Activated T-cell treated with anti-CD3 and anti-CD28 coated beads for 1 hour (primary cell): ENCODE data around the gene PRR22.

Experiments
- DNase-seq: peaks from one replicate; pipeline ENCODE4 v3.0.0-alpha.2; 2020; ENCODE audit warnings: low read depth

The PRR22 gene

DNA sequence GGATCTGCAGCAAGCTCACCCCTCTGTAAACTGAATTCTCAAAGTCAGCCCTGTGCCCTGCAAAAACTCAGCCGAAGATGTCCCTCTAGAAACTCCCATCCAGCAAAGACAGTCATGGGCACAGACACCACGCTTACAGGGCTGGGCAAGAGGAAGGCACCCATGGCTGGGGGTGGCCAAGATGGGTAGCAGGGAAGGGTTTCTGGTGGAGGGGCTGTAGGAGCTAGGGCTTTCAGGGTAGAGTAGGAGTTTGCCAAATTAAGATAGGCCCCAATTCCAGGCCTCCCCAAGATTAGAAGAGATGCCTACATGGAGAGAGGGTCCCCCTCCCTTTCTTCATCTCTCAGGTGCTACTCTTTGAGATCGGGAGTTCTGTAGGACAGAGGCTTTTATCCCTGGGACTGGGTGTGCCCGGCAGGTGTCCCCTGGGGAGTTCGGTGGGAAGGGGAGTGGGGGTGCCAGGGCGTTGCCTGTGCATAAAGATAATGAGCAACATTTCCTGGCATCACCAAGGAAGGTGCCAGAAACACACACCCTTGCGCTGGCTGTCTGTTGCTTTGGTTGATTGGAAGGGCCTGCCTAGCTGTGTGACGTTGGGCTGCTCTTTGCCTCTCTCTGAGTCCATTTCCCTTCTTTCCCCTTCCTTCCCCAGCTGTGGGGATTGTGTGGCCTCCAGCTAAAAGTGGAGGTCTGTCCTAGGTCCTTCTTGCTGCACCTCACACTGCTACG is 29.7 kb upstream of the PRR22 start:
- no peak for DNase-seq

DNA sequence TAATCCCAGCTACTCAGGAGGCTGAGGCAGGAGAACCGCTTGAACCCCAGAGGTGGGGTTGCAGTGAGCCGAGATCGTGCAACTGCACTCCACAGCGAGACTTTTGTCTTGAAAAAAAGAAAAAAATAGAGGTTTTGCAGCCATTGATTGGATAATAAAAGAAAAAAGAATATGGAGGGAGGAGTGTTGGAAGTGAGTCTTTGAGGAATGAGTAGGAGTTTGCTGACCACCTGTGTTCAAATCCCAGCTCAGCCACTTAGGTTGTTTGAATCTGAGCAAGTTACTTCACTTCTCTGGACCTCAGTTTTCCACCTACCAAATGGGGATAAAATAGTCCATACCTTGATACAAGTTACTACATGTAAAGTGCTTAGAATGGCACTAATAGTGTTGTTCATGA is 26.6 kb upstream of the PRR22 start:
- no peak for DNase-seq

DNA sequence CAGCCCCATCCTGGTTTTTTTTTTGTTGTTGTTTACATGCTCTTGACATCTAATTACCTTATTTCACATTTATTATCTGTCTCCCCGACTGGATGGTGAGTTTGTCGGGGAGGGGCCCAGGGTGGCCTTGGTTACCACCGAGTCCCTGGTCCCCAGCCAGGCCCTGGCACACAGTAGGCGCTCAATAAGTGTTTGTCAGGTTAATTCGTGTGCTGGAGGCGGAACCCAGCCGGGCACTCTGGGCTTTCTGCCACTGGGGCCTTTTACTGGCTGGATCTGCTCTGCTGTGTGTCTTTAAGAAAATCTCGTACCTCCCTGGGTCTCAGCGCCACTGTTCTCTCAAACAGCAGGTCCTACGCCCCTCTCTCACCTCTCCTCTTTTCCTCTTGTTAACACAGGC is 24.9 kb upstream of the PRR22 start:
- no peak for DNase-seq

DNA sequence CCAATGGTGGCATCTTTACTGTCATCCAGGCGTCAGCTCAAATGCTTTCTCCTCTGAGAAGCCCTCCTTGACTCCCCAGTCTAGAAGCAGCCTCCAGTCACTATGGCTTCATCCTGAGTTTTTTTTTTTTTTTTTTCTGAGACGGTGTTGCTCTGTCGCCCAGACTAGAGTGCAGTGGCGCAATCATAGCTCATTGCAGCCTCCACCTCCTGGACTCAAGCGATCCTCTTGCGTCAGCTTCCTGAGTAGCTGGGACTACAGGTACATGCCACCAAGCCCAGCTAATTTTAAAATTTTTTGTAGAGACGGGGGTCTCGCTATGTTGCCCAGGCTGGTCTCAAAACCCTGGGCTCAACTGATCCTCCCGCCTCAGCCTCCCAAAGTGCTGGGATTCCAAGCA is 24.5 kb upstream of the PRR22 start:
- no peak for DNase-seq

DNA sequence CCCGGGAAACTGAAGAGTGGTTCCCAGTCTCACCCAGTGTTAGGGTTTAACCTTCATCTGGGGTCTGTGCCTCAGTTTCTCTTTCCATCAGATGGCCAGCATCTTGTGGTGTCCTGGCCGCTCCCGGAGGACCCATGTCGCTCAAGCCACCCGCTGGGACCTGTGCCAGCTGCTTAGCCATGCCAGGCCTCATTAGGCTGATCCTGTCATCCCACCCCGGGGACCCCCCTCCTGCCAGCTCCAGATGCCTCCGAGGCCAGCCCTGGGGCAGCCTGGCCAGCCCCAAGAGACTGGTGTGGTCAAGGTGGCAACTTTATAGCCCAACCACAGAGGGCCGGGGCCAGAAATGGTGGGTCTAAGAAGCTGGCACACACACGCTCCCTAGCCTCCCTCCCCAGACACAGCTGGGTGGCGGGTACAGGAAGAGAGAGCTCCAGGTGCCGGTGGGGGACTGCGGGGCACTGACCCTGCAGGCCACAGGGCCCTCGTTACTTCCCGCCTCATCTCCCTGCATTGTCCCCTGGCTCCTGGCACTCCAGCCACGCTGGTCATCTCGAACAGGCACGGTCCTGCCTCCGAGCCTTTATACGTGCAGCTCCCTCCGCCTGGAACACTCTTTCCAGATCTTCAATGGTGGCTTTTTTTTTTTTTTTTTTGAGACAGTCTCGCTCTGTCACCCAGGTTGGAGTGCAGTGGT is 23.7 kb upstream of the PRR22 start:
- no peak for DNase-seq

DNA sequence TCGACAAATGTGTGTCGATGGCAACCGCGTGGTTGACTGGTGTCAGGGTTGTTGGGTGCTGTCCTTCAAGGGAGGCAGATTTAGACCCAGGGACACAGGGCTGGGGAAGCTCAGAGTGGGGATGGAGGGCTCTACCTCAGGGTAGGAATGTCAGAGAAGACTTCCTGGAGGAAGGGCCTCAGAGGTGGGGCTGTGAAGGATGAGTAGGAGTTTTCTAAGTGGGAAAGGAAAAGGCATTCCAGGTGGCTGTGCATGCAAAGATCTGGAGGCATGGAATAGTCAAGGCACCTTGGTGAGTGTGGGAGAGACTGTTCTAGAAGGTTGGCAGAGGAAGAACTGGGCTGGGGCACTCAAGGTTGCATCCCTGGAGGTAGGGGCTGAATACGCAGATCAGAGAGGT is 22.4 kb upstream of the PRR22 start:
- no peak for DNase-seq

DNA sequence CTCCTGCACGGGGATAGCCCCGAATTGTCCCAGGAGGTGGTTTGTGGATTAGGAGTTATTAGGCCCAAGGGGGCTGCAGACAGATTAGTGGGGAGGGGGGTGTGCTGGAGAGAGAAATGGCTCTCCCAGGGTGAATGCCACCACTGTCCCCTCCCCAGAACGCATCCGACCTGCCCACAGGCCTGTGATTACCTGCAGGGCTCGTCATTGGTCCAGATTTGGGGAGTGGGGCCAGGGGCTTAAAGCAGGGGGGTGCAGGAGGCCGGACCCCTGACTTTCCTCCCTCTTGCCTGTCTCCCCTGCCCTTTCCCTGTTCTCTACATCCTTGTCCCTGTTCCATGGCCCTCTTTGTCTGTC is 21.6 kb upstream of the PRR22 start:
- DNase-seq: no peak

DNA sequence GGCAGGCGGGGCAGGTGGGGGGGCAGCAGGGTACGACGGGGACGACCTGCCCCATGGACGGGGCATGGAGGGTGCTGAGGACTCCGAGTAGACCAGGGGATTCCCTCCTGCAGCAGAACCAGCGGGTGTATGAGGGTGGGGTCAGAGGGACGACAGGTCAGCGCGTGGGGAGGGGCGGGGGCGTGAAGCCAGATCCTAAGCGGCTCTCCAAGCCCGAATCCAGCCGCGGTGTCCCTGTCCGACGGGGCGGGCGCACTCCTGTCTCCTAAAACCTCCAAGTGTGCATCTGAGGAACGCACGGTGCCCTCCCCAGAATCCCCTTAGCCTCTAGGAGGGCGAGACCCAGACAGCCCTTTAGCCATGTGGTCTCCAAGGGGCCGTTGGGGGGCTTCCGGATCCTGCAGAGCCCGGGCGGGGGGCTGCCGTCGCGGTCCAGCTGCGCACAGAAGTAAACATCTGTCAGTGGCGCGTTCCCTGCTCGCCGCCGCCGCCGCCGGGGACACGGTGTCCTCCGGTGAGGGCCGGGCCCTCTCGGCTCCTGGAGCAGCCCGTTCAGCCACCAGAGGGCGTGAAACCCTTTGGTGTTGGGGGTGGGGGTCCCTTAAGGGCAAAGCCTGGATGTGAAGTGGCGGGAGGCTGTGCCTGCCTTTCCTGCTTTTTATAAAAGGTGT is 21.1 kb upstream of the PRR22 start:
- peak; percentile 58 for DNase-seq

DNA sequence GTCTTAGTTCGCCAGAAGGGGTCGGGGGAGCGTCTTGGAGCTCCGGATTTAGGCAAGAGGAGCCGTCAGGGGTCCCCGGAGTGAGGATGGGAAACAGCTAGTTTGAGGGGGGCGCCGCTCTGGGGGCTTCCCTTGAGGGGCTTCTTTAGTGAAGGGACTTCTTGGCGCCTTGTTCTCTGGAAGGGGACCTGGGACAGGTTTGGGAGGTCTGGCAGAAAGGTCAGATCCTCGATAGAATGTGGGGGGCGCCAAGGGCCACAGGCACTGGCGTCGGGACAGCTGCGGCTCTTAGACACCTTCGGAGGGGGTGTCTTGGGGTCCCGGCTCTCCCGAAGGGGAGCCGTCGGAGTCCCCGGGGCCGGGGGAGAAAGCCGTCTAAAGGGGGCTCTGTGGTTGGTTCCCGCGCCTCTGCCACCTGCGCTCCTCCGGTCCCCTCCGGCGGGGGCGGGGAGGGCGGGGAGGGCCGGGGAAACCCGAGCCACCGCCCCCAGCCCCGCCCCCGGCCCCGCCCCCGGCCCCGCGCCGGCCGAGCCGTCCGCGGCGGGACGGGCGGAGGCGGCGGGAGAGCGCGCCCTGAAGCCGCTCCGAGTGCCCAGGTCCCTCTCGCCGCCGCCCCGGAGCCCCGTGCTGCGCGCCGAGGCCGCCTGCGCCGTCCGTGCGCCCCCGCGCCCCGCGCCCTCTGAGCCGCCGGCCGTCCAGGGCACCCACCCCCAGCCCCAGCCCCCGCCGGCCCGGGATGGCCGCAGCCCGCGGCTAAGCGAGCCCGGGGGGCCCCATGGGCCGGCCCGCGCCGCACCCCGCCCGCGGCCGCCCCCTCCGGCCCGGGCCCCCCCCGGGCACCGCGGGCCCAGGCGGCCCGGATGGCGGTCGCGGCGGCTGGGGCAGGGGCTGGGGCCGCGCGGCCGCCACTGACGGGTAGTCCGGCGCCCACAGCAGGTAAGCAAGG is 20.2 kb upstream of the PRR22 start, which contains the start of gene NRTN:
Gene NRTN (plus strand): TSS at position 552 of the 946 bp plus-strand sequence. CDS start 19,099 bp downstream, outside the sequence.
- DNase-seq: peak; percentile 40

DNA sequence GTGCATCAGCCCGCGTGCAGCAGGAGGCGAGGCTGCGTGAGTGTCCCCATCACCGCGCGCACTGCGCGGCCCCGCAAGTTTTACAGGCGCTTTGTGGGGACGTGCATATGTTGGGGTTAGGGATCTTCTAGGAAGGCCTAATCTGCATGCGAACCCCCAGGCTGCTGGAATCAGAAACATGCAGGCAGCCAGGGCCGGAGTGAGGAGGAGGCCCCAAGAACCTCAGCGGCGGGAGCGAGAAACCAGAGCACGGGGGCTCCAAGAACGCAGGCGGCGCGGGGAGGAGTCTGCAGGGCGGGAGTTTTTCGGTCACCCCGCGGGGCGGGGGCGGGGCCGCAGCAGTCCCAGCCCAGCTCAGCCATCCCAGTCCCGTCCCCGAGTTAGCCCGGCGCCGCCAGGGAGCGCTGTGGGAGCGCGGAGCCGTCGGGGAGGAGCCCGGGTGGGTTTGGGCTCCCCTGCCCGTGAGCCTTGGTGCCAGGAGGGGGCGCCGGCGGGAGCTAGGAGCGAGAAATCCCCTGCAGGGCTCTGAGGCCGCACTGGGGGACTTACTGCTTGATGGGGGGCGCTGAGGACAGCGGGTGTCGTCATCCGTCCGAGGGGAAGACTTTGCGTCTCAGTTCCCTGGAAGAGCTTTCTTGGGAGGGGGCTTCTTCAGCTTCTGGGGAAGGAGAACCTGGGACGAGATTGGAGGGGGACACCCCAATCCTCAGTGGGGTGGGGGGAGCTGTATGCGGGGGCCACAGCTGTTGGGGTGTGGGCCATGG is 19.4 kb upstream of the PRR22 start:
- peak; percentile 84 for DNase-seq

DNA sequence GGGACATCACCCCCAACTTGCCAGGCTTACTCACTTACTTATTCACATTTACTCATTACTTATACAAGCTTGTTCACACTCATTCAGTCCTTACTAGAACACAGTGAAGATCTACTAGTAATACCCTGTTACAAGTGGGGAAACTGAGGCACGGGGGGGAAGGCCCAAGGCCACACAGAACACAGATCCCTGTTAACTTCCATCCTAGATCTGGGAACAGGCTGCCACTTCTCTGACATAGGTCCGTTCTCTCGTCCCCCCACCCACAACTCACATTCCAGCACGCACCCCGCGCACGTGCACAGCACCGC is 18.9 kb upstream of the PRR22 start:
- DNase-seq: no peak

DNA sequence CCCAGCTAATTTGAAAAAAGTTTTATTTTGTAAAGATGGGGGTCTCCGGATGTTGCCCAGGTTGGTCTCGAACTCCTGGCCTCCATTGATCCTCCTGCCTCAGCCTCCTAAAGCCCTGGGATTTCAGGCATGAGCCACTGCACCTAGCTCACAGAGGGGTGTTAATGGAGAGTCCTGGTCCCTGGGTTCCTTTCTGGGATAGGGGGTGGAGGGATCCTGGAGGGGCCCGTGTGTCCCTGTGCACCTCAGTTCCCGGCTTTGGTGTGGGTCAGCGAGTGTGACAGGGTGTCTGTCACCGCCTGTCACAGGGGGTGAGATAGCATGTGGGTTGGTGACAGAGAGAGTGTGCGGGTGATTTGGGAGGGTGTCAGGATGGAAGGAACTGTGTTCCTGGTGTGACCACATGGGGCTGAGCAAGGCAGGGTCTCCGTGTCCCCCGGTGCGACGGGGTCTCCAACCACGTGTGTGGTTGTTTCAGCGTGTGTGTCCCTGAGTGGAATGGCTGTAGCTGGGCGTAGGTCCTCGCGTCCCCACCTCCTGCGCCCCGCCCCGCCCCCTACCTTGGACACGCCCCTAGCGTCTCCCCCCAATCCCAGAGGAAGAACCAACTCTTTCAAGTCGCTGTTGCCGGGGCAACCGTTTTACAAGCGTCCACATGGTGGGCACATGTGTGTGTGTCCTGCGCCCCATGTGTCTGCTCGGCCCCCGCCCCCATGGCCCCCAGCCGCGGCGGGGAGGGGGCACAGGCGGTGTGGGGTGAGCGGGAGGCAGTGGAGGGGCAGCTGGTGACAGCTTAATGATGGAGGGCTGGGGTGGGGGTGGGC is 17.5 kb upstream of the PRR22 start:
- no peak for DNase-seq

DNA sequence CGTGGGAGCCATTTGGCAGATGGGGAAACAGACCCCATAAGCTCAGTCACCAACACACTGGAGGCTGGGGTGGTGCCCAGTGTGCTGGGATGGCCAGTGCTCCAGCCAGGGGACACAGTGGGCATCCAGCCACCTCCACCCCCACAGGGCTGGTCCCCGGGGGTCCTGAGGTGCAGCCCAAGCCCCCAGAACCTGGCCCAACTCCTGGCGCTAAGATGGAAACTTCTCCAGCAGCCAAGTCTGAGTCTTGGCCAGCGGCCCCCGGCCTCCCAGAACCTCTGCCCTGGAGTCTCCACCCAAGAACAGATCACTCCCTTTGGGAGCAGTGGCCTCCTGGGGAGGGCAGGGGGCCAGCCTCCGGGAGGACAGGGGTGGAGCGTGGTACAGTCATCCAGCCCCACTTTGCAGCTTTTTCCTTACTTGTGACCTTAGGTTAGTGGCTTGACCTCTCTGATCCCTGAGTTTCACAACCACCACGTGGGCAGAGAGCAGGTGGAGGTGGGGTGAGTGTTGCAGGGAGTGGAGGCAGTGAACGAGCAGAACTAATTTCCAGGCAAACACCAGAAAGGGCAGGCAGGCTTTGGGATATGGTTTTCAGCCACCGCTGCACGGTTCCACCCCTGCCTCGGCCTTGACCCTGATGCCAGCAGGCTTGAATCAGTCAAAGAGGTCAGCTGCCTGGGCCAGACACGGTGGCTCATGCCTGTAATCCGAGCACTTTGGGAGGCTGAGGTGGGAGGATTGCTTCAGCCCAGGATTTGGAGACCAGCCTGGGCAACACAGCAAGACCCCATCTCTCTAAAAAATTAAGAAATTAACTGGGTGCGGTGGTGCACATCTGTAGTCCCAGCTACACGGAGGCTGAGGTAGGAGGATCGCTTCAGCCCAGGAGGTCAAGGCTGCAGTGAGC is 16.1 kb upstream of the PRR22 start:
- no peak for DNase-seq

DNA sequence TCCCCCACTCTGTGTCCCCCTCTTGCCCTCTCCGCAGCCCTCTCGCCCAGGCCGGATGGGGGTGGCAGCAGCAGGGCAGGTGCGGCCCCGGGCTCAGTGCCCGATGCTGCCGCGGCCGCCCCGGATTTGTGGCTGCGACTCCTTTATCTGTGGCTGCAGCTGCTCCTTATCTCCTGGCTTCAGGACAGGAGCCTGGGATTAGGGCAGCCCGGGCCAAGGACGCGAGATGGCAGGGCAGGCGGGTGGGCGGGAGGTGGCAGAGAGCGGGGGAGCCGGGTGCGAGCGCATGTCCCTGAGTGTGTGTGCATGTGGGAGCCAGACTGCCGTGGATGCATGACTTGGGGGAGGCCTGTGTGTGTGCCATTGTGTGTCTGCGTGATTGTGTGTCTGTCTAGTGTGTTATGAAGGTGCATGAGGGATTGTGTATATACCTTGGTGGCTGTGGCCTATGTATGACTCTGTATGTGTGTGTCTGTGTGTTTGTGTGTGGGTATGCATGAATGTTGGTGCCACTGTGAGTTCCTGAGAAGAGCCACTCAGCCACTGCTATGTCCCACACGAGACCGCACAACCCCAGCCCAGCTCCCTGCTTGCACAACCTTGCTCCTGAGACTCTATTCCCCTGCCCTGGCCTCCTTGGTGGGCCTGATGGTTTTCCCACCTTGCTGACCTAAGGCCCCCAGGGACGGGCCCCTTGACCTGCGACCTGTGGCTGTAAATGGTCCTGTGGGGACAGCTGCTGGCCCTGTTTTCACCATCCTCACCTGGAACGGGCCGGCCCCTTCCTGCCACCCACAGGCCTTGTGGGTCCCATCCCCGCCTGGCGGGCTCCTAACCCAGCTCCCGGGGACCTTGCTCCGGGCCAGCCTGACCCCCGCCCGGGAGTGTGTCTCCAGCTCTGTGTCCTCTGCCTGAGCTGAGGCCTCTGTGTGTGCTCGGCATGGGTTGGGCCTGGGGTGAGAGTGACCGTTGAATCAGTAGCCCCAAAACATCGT is 15.0 kb upstream of the PRR22 start:
- DNase-seq: no peak

DNA sequence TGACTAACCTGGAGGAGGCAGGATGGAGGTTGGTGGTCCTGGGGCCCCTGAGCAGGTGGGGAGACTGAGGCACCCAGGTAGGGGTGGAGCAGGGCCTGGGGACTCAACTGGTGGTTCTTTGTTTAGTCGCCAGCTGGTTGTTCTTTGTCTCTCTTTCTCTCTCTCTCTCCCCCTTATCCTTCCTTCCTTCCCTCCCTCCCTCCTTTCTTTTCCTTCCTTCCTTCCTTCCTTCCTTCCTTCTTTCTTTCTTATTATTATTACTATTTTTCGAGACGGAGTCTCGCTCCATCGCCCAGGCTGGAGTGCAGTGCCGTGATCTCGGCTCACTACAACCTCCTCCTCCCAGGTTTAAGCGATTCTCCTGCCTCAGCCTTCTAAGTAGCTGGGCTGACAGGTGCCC is 13.7 kb upstream of the PRR22 start:
- DNase-seq: no peak

DNA sequence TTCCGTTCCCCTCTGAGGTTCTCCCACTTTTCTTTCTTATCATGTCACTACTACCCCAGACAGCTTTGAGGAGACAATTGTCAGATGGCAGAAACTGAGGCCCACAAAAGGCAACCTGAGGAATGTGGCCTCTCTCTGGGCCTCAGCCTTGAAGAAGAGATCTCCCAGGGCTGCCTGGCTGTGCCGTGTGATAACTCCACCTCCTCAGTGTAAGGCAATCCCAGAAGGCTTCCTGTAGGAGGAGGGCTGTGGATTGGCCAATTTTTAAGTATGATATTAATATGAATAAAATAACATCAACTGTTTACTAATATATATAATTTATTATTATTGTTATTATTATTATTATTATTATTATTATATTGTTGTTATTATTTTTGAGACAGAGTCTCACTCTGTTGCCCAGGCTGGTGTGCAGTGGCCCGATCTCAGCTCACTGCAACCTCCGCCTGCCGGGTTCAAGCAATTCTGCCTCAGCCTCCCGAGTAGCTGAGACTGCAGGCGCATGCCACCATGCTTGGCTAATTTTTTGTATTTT is 10.9 kb upstream of the PRR22 start:
- DNase-seq: no peak

DNA sequence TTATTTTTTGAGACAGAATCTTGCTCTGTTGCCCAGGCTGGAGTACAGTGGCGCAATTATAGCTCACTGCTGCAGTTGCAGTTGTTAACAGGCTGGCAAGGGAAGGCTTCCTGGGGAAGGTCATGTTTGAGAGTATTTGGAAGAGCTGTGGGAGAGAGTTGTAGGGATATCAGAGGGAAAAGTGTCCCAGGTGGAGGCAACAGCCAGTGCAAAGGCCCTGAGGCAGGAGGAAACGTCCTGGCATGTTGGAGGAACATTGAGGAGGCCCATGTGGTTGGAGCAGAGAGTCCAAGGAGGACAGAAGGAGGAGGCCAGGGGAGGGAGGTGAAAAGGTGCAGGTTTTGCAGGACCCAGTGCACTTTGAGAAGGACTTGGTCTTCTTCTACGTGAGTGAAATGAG is 8.6 kb upstream of the PRR22 start:
- DNase-seq: no peak

DNA sequence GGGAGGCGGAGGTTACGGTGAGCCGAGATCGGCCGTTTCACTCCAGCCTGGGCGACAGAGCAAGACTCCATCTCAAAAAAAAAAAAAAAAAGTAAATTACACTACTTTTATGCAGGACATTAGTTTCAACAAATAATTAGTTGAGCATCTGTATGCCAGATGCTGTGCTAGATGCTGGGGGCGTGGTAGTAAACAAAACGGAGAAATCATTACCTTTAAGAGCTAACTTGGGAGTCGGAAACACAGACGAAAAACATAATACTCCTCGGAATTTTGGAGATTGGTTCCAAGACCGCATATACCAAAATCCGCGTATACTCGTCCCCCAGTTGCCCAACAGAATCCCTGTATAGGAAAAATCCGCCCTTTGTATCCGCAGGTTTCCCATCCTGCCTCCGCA is 7.7 kb upstream of the PRR22 start:
- DNase-seq: no peak
